Measurements from ENCODE around the gene PNPLA7. TPM values are rescaled to one million over a fixed set of nuclear protein-coding genes. Genes with fewer than 3 reads are reported as not detected.
"Not testable (repeated sequence)": the region's sequence is repeated elsewhere in the genome, so short reads cannot be mapped to it uniquely, and the experiment has no call there.

Gene PNPLA7
- total and polyA plus RNA-seq, 8 donors: 3.5 to 51.3 (median 16.6) TPM

GRCh38 chr9:137554349-137554748 lies 4.1 kb upstream of the PNPLA7 start:
- Histone ChIP-seq H3K27me3 (no peaks in the 10 kb centered on the region), H3K36me3 (peaks cover 22 to 57% (median 53%) of the 10 kb centered on the region in 4 donors), H3K4me1 (peaks cover 15 to 36% (median 30%) of the 10 kb centered on the region in 4 donors), H3K27ac (no peak overlapping the region), H3K4me3 (no peak overlapping the region), H3K9me3 (no peaks in the 10 kb centered on the region)
- no peak for TF ChIP-seq POLR2A (IDR thresholded peaks at IDR 0.05)
- no peak for TF ChIP-seq CTCF (IDR thresholded peaks at IDR 0.05)
- no peak for TF ChIP-seq POLR2AphosphoS5 (IDR thresholded peaks at IDR 0.05)
- TF ChIP-seq EP300 (IDR thresholded peaks at IDR 0.05): no peak
- intact Hi-C loops (cut with DNase I; ENCODE audit: low total_unique reads): no loop called here
- no peak for DNase-seq
- WGBS, 5 donors: 76 to 95% (median 79%) methylated on average over 1 of the region's 1 CpG

- Histone ChIP-seq H3K4me1 (peaks cover 15 to 43% (median 37%) of the 10 kb centered on the region in 4 donors), H3K36me3 (peaks cover 22 to 51% (median 49%) of the 10 kb centered on the region in 4 donors)
- 85 to 93% (median 90%) methylated on average over 10 of the region's 10 CpGs for WGBS, 5 donors
- intact Hi-C loops (cut with DNase I; ENCODE audit: low total_unique reads); H3K4me3 ChIP-seq; H3K9me3 ChIP-seq; H3K27ac ChIP-seq; DNase-seq; H3K27me3 ChIP-seq: not testable (repeated sequence)
These were observed 3.5 kb upstream of the PNPLA7 start for GRCh38 chr9:137553654-137554053.

- Histone ChIP-seq H3K27ac (peak overlapping the region; percentile 82 to 95 (median 88)), H3K4me3 (peak overlapping the region; percentile 62 to 95 (median 77)), H3K9me3 (no peaks in the 10 kb centered on the region), H3K27me3 (no peaks in the 10 kb centered on the region), H3K4me1 (peaks cover 18 to 57% (median 51%) of the 10 kb centered on the region in 4 donors), H3K36me3 (peaks cover 15 to 37% (median 35%) of the 10 kb centered on the region in 4 donors)
- TF ChIP-seq CTCF (IDR thresholded peaks at IDR 0.05) (no peak), EP300 (IDR thresholded peaks at IDR 0.05) (no peak), POLR2A (IDR thresholded peaks at IDR 0.05) (no peak), POLR2AphosphoS5 (IDR thresholded peaks at IDR 0.05) (no peak)
- WGBS, 5 donors: 4 to 15% (median 6%) methylated on average over 22 to 56 of the region's 58 CpGs
- peak in 1 of 2 donors; percentile 40 for DNase-seq
- intact Hi-C loops (cut with DNase I; ENCODE audit: low total_unique reads): no loop called here
These were observed 2.0 kb upstream of the PNPLA7 start for GRCh38 chr9:137552022-137552768.

- peak within 1 kb of the TSS; percentile 87 to 96 (median 93) for H3K27ac ChIP-seq
These were observed 1.2 kb upstream of the PNPLA7 start, which contains the start of gene MRPL41 for GRCh38 chr9:137551264-137552021. TSS of gene MRPL41 (plus strand) at chr9:137551879. CDS start at chr9:137552082, 203 bp downstream.

GRCh38 chr9:137550958-137551263 lies 709 bp upstream of the PNPLA7 start:
- H3K36me3 ChIP-seq: peaks cover 9 to 33% (median 23%) of the 10 kb centered on the region in 4 donors
- H3K4me3 ChIP-seq: peak overlapping the region; percentile 62 to 95 (median 77)
- H3K27me3 ChIP-seq; DNase-seq; H3K9me3 ChIP-seq; intact Hi-C loops (cut with DNase I; ENCODE audit: low total_unique reads): not testable (repeated sequence)
- 0 to 7% (median 1%) methylated on average over 3 to 17 of the region's 17 CpGs for WGBS, 5 donors
- H3K27ac ChIP-seq: peak overlapping the region; percentile 87 to 96 (median 93)
- peaks cover 18 to 53% (median 51%) of the 10 kb centered on the region in 4 donors for H3K4me1 ChIP-seq

More at GRCh38 chr9:137551264-137552021, 1.2 kb upstream of the PNPLA7 start, which contains the start of gene MRPL41:
- Histone ChIP-seq H3K4me3 (peak within 1 kb of the TSS; percentile 62 to 95 (median 77)), H3K4me1 (peaks cover 18 to 54% (median 53%) of the 10 kb centered on the region in 4 donors), H3K27me3 (no peaks in the 10 kb centered on the region), H3K9me3 (no peaks in the 10 kb centered on the region), H3K36me3 (peaks cover 9 to 35% (median 28%) of the 10 kb centered on the region in 4 donors)
- 0 to 2% (median 0%) methylated on average over 5 to 78 of the region's 106 CpGs for WGBS, 5 donors
- DNase-seq: peak; percentile 95 to 97
- intact Hi-C loops (cut with DNase I; ENCODE audit: low total_unique reads): no loop called here
- TF ChIP-seq POLR2A (IDR thresholded peaks at IDR 0.05): no peak
- peak; percentile 59 to 93 (median 90) for TF ChIP-seq POLR2AphosphoS5 (IDR thresholded peaks at IDR 0.05)
- no peak for TF ChIP-seq EP300 (IDR thresholded peaks at IDR 0.05)
- TF ChIP-seq CTCF (IDR thresholded peaks at IDR 0.05): peak in 4 of 7 experiments; percentile 28 to 41 (median 34)

All from stomach (tissue), 9 donors.